ENCODE results near the gene TRMT1. TPM values are rescaled to one million over a fixed set of nuclear protein-coding genes. Genes with fewer than 3 reads are reported as not detected.

The TRMT1 gene
- total and polyA plus RNA-seq, 2 experiments from 2014 or later: 88.6 to 90.1 TPM

- TF ChIP-seq STAT1 (IDR thresholded peaks at IDR 0.05; ENCODE audit: unreplicated experiment) (no peak), ZNF331 (CRISPR knock-in tag; IDR thresholded peaks at IDR 0.05; ENCODE audit: low read depth) (no peak), POLR2AphosphoS5 (IDR thresholded peaks at IDR 0.05; ENCODE audit: low read depth) (no peak), REST (IDR thresholded peaks at IDR 0.05; ENCODE audit: unreplicated experiment) (no peak), NANOG (IDR thresholded peaks at IDR 0.05; ENCODE audit: borderline replicate concordance) (no peak), EZH2phosphoT487 (IDR thresholded peaks at IDR 0.05; ENCODE audit: unreplicated experiment) (no peak), CREB1 (CRISPR knock-in tag; IDR thresholded peaks at IDR 0.05; ENCODE audit: low read depth) (no peak), EZH2 (IDR thresholded peaks at IDR 0.05; ENCODE audit: low read depth, unreplicated experiment) (no peak)
- TF ChIP-seq, protein P1, sequence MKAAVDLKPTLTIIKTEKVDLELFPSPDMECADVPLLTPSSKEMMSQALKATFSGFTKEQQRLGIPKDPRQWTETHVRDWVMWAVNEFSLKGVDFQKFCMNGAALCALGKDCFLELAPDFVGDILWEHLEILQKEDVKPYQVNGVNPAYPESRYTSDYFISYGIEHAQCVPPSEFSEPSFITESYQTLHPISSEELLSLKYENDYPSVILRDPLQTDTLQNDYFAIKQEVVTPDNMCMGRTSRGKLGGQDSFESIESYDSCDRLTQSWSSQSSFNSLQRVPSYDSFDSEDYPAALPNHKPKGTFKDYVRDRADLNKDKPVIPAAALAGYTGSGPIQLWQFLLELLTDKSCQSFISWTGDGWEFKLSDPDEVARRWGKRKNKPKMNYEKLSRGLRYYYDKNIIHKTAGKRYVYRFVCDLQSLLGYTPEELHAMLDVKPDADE (IDR thresholded peaks at IDR 0.05): no peak
- TF ChIP-seq, protein P2, sequence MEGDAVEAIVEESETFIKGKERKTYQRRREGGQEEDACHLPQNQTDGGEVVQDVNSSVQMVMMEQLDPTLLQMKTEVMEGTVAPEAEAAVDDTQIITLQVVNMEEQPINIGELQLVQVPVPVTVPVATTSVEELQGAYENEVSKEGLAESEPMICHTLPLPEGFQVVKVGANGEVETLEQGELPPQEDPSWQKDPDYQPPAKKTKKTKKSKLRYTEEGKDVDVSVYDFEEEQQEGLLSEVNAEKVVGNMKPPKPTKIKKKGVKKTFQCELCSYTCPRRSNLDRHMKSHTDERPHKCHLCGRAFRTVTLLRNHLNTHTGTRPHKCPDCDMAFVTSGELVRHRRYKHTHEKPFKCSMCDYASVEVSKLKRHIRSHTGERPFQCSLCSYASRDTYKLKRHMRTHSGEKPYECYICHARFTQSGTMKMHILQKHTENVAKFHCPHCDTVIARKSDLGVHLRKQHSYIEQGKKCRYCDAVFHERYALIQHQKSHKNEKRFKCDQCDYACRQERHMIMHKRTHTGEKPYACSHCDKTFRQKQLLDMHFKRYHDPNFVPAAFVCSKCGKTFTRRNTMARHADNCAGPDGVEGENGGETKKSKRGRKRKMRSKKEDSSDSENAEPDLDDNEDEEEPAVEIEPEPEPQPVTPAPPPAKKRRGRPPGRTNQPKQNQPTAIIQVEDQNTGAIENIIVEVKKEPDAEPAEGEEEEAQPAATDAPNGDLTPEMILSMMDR (conservative IDR thresholded peaks at IDR 0.05; ENCODE audit: low read depth in 2 of 2): no peak
Observed at GRCh38 chr19:13078897-13079541, 37.5 kb downstream of the TRMT1 start (continued).

GRCh38 chr19:13078381-13078780, 38.2 kb downstream of the TRMT1 start:
- DNase-seq (ENCODE audit: low spot score): peak; percentile 25
- Mint-ChIP-seq H3K4me1 (peaks cover 36% of the 10 kb centered on the region), H3K27ac (no peak overlapping the region), H3K4me3 (no peak overlapping the region), H3K27me3 (ENCODE audit: insufficient read depth, low read depth, poor library complexity) (peaks cover 38% of the 10 kb centered on the region), H3K36me3 (ENCODE audit: low read depth) (no peaks in the 10 kb centered on the region), H3K9me3 (no peaks in the 10 kb centered on the region)
- TF ChIP-seq EZH2 (IDR thresholded peaks at IDR 0.05; ENCODE audit: low read depth, unreplicated experiment) (no peak), REST (IDR thresholded peaks at IDR 0.05; ENCODE audit: unreplicated experiment) (no peak)
- TF ChIP-seq, protein P1 (IDR thresholded peaks at IDR 0.05): no peak
- Histone ChIP-seq H3K4me2 (peak overlapping the region; percentile 72), H3K9me2 (ENCODE audit: insufficient read depth) (no peaks in the 10 kb centered on the region), H2AFZ (peak overlapping the region; percentile 32; the same call in 1 of the 2 replicates), H3F3A (replicated peaks; ENCODE audit: low read depth) (0 out of 2 replicates have a peak, but pooled peaks cover 5% of the 10 kb centered on the region), H3K36me3 (ENCODE audit: insufficient read depth) (no peaks in the 10 kb centered on the region), H3K4me3 (no peak overlapping the region), H3K4me1 (ENCODE audit: insufficient read depth) (peaks cover 33% of the 10 kb centered on the region), H3K27ac (ENCODE audit: low read depth) (no peak overlapping the region), H4K20me1 (replicated peaks; ENCODE audit: insufficient read depth) (no peaks in the 10 kb centered on the region), H3K27me3 (ENCODE audit: insufficient read depth) (peaks cover 8% of the 10 kb centered on the region; the same call in 1 of the 2 replicates), H3K79me2 (replicated peaks; ENCODE audit: insufficient read depth) (no peaks in the 10 kb centered on the region)
- ATAC-seq: peak; percentile 19

Data from GM23338 (cell line).